Activated CD4-positive, alpha-beta T cell treated with anti-CD3 and anti-CD28 coated beads for 4 hours (primary cell): Measurements from ENCODE around the gene PSD4.
A peak's percentile ranks its signal among the peaks of the same experiment; 100 is the strongest.

Experiments used
- DNase-seq, 2 donors: peaks; one replicate each; pipeline ENCODE4 v3.0.0-alpha.2; 2020

The PSD4 gene

DNA sequence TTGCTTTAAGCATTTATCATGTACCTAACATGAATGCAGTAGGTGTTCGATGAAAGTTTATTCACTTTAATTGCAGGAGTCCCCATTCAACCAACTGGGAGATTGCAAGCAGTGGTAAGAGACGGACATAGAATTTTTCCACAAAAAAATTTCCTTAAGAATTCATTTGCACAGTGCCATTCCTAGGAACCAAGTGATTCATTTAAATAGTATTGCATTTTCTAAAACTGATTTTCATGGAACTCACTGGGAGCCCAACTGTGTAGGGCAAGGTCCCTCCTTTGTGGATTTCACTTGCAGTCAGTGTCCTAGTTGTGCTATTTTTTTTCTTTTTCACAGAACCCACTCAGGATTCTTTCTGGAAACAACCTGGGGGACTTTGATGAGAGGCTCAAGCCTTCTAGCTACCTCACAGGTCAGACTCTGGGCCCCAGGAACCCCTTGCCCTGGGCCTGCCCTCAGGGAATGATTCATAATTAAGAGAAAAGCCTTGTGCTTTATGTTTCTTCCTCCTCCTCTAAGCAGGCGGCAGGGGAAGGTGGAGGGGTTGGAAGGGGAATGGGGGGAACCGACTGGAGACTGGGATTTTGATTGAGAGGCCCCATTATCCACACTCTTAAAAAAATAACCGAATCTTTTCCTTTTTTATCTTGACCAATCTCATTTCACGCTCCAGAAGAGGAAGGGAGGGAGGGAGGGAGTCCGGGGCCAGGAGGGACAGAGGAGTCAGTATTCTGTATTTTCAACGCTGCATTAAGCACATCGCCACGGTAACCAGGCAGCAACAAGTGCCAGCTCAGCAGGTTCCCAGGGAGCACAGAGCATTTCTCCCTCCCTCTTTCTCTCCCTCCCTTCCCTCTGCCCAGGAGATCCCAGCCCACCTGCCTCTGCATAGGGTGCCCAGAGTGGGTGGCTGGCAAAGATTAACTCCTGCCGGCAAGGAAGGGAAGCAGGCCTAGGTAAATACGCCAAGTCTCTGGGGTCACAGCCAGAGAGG is 51.8 kb downstream of the PSD4 start:
- DNase-seq: no peak

DNA sequence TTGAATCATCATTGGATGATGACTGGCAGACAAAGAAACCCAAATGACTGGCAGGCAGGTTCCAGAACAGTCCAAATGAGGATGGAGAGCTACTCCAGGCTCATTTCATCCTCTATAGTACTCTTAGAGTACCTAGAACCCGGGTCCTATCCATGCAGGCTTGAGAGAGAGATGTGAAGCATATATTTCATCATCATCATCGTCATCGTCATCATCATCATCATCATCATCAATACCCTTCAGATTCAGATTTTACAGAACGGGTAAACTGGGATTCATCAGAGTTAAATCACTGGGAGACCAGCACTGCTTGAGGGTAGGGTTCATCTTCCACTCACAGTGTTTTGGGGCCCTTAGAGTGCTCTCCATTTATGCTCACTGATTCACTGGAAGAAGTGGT is 52.7 kb downstream of the PSD4 start:
- no peak for DNase-seq

DNA sequence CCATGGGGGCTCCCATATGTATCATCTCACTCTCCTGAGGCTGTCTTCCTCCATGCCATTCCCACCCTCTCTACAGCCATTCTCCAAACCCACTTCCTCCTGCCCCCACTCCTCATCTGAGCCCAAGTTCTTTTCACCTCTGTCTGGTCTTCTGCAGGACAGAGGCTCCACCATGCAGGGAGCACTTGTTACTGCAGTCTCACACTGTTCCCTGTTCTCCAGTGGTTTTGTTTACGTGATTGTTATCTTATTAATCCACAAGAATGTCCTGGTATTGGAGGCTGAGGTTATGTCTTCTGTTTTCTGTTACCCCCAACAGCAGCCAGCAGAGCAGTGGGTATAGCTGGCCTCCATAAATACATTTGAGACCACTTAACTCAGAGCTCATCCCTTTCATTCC is 53.5 kb downstream of the PSD4 start:
- no peak for DNase-seq

DNA sequence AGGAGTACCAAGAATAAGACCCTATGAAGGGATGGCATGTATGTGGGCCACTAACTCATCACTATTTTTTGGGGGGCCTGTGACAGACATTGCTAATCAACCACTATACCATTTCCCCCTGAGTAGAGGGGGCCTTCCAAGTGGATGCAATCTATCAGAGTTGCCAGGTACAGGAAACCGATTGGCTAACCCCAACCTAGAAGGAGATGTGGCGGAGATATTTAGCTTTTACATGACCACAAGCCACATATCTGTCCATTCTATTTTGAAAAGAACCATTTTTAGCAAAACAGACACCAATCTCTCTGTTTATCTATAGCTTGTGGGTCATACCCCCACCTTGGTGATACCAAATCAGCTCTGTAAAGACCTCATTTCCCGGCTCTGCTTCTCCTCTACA is 53.9 kb downstream of the PSD4 start:
- no peak for DNase-seq

DNA sequence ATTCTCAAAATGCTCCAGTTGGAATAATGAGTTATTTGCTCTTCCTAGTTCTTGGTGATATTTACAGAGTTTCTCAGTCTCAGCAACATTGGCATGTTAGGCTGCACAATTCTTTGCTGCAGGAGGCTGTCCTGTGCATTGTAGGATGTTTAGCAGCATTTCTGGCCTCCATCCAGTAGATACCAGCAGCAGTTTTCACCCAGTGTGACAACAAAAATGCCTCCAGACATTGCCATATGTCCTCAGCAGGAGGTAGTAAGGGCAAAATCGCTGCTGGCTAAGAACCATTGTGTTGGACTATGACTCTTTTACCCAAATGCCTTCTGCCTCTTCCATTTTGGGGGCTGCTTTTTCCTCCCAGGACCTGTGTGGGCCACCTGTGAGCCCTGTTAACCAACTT is 54.6 kb downstream of the PSD4 start:
- no peak for DNase-seq

DNA sequence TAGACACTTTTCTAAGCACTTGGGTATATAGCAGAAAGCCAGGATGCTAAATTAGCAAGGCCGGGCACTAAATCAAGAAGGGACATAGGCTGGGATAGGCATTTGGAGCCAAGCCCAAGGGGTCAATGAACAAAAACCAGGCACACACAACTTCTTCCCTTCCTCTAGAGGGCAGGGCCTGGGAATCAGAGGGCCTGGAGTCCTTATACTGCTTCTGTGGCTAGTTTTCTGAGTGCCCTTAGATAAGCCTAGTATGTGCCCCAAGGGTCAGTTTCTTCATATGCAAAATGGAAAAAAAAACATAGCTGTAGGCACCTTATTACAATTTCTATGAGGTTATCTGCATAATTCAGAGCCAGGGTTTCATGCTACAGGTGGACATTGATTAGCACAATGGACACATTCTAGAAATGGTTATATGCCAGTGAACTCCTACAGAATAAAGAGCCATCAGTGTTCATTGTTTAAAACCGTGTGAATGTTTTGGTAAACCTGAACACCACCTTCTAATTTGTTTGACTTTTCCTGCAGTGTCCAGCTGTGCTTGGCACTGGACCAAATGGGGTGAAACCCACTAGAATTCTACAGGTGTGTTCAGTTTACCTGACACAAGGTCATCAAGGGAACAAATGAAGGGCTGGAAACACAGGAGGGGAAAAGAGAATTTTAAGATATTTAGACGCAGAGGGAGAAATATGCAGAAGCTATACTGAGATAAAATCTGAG is 55.4 kb downstream of the PSD4 start:
- no peak for DNase-seq

DNA sequence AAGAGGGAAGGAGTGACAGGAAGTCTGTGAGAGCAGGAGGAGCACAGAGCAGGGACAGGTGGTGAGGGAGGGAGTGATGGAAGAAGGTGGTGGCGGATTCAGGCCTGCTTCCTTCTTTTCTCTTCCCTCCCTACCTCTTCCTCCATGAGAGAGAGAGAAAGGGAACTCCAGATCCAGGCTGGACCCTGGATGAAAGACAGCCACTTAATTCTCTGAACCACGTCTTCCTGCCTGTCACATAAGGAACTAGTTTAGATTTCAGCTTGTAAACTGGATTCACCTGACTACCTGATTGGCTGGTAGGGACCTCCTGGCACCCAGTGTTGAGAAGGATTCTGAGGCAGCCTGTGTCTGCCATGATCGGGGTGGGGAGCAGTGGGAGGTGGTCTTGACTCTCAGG is 56.0 kb downstream of the PSD4 start:
- no peak for DNase-seq

DNA sequence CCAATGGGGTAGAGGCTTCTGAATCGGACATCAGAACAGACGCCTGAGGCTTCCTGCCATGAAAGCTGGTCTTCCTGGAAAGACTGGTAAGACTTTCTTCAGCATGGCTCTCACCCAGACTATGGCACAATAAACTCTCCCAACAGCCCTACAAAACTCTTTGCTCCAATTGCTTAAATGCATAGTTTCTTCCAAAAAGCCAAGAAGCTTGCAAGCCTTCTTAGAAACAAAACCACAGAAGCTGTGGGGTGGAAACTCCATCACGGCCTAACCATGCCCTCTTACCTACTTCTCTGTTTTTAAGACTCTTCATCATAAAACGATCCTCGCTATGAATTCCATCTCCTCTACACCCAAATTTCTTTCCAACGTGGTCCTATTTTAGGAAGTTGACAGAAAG is 56.8 kb downstream of the PSD4 start:
- DNase-seq: no peak

DNA sequence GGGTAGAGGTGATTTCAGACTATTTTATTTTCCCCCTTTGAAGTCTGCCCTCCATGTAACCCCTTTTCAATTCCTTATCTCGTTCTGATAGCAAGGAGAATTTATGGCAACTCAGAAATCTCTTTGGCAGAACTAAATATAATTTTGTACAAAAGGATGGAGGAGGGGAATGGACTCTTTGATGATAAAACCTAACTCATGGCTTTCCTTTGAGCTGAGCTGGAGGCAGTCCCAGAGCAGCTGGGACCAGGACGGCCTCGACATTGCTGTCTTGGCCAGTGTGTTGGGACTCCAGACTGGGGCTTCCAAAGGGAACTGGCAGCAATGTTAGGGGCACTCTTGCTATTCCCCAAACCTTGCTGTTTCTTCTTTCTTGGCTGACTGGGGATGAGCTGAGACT is 57.3 kb downstream of the PSD4 start:
- DNase-seq: no peak

DNA sequence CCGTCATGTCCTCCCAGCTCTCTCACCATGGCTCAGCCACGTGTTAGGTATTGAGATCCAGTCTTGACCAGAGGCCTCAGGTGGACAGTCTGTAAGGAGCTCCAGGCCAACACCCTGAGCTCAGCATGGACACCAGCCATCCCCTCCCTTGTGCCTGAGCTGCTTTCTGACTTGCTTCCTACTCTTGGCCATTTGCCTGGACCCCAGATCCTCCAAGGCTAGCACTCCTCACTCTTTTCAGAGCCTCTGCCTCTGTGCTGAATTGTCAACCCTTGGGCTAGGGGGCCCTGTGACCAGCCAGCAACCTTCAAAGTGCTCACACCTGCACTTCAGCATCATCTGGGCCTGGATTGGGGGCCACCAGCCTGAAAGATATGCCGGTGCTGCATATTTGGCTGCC is 58.4 kb downstream of the PSD4 start:
- no peak for DNase-seq

DNA sequence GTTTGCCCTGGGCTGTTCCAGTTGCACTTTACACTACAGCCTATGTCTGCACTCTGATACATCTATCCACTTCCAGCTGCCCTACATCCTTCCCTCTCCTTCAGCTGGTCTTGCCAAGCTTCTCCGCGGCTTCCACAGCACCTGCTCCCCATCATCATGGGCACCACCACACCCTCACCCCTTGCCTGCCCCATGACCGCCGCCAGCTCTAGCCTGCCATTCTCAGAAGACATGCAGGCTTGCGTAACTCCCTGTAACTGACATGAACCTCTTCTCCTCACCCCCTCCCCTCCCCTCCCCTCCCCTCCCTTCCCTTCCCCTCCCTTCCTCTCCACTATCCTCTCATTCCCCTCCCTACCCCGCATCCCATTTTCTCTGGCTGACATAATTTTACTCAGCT is 59.0 kb downstream of the PSD4 start:
- no peak for DNase-seq

DNA sequence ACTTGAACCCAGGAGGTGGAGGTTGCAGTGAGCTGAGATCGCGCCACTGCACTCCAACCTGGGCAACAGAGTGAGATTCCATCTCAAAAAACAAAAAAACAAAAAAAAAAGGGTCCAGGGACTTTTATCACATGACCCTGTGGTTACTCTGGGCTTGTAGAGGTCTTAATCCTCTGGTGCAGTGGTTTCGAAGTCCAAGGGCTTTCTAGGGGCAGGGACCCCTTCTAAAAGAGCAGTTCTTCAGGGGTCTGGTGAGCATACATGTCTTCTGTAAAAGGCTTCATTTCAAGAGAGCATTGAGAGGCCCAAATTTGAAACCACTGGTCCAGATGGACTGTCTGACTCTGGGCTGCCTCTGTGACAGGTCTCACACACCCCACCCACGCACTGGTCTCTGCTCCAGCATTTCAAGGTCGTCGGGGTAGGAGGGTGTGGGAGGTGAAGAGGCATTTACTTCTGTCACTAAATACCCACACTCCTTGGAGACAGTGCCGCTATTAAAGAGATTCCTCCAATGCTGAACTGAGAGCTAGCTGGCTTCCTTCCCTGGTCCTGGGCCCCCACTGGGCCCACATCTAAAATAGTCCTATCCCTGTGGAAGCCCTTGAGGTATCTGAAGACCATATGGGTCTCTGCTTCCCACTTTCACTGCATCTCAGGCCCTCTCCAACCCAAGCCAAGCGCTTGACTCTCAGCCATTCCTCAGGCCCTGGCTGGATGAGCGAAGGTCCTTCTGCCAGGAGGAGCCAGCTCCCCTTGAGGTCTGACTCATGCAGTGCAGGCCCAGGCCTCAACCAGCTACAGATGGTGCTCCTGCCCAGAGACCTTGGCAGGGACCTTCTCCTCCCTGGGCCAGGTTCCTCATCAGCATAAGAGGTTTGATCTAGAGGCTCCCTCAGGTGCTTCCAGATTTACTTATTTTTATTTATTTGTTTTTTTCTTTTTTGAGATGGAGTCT is 60.1 kb downstream of the PSD4 start:
- no peak for DNase-seq

DNA sequence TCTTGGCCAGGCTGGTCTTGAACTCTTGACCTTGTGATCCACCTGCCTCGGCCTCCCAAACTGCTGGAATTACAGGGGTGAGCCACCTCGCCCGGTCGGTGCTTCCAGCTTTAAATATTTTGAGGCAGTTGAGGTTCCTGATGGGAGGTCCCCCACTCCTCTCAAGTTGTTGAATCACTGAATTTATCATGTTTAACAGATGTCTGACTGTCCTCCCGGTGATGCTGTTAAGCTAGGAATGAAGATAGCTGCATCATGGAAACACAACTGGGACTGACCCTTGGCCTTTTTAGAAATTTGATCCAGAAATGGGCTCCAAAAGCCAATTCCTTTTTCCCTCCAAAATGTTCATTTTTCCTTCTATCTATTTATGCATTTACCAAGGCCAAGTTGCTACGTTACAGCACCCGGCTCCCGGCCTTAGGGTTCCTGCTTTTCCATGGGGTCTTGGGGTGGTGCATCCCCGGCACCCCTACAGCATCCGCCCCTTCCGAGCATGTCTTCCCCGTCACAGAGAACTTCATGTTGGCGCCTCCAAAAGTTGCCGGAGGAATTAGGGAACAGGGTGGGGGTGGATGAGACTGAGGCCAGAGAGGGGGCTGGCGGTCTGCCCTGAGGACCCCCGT is 61.1 kb downstream of the PSD4 start:
- DNase-seq: no peak

DNA sequence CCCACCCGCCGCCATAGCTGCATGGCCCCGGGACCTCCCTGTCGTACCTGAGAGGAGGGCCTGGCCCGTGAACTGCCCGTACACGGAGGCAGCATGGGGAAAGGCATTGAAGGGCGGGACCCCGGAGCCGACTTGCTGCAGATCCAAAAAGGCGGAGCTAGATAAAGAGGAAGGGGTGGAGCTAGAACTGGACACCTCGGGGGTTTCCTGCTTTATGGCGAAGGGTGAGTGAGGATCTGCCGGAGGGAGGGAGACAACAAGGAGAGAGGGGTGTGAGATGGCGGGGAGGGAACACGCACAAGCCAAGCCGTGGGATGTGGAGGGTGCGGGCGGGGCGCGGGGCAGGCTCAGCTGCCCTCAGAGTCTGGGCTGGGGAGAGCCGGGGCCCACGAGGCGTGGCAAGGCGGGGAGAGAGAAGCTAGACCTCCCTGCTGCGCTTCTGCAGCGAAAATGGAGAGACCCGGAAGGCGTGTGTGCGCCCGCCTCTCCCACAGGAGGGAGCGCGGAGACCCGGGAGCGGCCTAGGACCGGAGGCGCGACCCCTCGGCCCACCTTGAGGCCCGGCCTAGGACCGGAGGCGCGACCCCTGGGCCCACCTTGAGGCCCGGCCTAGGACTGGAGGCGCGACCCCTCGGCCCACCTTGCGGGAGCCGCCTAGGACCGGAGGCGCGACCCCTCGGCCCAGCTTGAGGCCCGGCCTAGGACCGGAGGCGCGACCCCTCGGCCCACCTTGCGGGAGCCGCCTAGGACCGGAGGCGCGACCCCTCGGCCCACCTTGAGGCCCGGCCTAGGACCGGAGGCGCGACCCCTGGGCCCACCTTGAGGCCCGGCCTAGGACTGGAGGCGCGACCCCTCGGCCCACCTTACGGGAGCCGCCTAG is 61.8 kb downstream of the PSD4 start:
- peak; percentile 51 to 61 for DNase-seq

DNA sequence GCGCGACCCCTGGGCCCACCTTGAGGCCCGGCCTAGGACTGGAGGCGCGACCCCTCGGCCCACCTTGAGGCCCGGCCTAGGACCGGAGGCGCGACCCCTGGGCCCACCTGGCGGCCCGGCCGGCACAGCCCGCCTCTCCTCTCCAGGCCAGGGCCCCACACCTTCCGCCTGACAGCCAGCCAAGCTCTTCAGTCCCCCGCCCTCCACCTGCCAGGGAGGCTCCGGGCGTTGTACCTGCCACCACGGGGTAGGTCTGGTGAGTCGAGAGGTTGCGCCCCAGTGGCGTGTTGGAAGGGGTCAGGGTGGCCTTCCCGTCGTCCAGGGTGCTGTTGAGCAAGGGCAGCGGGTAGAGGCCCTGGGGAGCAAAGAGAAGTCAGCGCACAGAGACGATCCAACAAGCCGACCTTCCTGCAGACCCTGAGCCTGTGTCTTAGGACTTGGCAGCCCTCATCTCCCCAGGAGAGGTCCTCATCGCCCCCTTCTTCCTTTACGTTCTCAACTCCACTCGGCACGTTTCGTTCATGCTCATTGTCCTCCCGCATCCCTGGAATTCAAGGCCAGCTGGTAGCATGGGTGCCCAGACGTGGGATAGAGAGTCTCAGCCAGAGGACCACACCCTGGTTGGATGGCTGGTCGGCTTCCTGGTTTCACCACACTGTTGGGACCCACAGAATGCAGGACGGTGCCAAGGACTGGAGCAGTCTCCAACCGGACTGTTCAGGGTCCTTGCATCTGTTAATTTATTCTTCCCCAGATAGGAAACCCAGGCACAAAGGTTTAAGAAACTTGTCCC is 62.8 kb downstream of the PSD4 start:
- DNase-seq: no peak

DNA sequence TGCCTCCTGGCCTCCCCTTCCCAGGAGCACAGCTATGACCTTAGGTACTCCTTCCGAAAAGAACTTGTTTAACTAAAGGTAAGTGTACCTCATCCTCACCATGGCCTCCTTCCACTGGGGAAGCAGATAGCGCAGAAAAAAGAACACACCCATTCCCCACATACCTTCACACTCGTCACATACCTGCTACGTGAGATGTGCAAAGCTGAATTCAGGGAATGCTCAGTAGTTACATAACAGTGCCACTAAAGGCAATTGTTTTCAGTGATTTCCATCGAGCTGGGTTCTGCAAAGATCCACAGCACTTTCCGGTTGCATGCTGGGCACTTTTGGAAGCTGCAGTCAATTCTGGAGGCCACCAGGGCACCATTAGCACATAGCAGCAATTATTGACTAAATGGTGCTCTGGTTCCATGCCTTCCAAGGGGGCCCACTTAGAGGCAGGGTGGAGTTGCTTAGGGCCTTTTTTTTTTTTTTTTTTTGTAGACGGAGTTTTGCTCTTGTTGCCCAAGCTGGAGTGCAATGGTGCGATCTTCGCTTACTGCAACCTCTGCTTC is 63.9 kb downstream of the PSD4 start:
- no peak for DNase-seq

DNA sequence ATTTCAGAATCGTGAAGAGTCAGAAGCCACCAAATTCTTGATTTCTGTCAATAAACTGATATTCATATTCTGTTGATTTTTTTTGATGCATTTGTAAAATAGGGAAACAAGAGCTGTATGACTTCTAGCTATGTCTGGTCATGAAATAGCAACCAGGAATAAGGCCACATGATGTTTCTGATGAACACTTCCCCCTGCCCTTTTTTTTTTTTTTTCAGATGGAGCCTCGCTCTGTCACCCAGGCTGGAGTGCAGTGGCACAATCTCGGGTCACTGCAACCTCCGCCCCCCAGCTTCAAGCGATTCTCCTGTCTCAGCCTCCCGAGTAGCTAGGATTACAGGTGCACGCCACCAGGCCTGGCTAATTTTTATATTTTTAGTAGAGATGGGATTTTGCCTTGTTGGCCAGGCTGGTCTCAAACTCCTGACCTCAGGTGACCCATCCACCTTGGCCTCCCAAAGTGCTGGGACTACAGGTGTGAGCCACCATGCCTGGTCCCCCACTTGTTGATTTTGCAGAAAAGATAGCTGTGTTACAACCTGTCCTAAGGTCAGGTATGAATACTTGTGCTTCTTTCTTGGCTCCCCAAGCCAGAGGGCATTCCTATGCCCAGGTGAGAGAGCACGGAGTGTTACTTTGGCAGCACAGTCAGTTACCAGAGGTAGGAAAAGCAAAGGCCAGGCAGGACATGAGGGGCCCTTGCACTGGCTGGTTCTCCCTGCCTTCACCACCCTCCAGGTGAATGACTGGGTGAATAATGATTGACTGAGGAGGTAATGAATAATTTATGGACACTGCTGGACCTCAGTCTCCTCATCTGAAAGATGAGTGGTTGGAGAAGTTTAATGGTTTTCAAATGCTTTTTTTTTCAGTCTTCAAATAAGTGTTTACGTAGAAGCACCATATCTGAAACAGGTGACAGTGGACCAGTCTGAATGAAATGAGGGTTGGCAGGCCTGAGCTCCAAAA is 65.4 kb downstream of the PSD4 start:
- no peak for DNase-seq

DNA sequence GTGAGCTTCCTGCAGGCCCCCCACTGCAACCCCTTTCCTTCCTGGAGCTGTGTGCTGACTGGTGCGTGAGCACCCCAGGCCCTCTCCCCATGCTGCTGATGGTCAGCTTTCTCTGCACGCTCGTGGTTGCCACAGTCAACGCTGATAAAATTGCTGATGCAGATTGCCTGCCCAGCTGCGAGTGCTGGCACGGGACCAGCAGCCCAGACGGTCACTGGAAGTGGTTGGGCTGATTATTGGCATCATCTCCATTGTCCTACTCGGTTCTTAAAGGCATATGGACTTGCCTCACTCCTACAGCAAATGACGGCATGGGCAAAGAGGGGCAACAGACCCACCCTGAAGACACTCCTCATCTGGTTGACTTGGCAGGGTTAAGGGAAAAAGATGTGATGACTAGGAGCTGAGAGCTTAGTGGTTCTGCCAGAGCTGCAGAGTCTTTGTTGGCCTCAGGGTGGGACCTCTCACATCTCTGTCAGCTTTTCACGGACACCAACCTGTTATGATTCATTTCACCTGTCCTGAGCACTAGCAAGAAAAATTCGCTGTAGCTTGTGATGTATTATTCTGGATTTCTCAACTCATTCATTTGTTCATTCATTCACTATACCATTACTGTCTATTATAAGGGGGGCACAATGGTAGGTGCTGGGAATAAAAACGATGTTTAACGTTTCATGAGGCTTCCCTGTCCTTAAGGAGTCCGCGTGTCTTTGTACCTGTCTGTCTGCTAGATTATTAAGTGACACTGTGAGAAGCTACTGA is 66.6 kb downstream of the PSD4 start:
- no peak for DNase-seq
